ENCODE results near the gene ATXN2. TPM values are rescaled to one million over a fixed set of nuclear protein-coding genes. Genes with fewer than 3 reads are reported as not detected.

ATXN2 gene
- total and polyA plus RNA-seq, 2 of the 4 experiments (the other 2 are of a cell fraction): 12.4 to 66.5 TPM

DNA sequence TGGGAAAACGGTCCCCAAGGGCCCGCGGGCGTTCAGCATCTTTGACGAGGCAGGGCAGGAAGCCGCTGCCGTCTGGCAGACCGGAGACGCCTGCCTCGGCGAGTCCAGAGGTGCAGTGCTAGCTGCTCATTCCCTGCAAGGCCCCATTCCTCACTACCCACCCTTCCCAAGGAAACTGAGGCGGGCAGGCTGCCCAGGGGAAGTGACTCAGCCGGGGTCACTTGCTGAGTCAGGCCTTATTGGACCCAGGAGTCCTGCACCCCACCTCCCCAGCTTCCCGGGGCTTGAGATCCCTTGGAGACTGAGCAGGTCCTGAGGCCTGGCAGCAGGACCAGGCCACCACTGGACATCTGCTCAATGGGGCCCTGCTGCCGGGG lies 189.7 kb downstream of the ATXN2 start:
- 49% methylated on average over 6 of the region's 15 CpGs; no CpG with 5 or more reads in 1 of the 2 experiments for WGBS, 2 experiments (ENCODE audit: extremely low coverage in 2 of 2, insufficient read length in 1 of 2)
- peak overlapping the region; percentile 88 for H2AK9ac ChIP-seq (replicated peaks; ENCODE audit: low read depth, low read length, poor library complexity)
- H3K4ac ChIP-seq (ENCODE audit: low read depth, low read length): peak overlapping the region; percentile 73
- no peak overlapping the region for H3K9ac ChIP-seq (ENCODE audit: low read depth, low read length)
- ATAC-seq (ENCODE audit: low read depth): no peak
- H3K23ac ChIP-seq (ENCODE audit: low read depth, low read length): 0 out of 2 replicates have a peak overlapping the region, but pooled peaks have one; percentile 70
- peak overlapping the region; percentile 46; the same call in 1 of the 2 replicates for H4K5ac ChIP-seq (ENCODE audit: low read depth, low read length)
- no peak overlapping the region; the same call in 1 of the 2 replicates for H2BK20ac ChIP-seq (ENCODE audit: low read depth, low read length)
- H4K91ac ChIP-seq (ENCODE audit: insufficient read depth, low read depth, low read length): peak overlapping the region; percentile 62
- H2AFZ ChIP-seq (replicated peaks; ENCODE audit: low read length, poor library complexity): peak overlapping the region; percentile 39
- peaks cover 41% of the 10 kb centered on the region for H4K20me1 ChIP-seq (ENCODE audit: insufficient read depth, low read length)
- in situ Hi-C loops (cut with MboI; ENCODE audit: low sequenced_read_pairs): no loop called here
- H3K56ac ChIP-seq (ENCODE audit: extremely low read depth, insufficient read depth, low read length): no peak overlapping the region
- H3K79me1 ChIP-seq (ENCODE audit: low read depth in 1 of 2, low read length in 2 of 2): peaks cover 12 to 77% of the 10 kb centered on the region in 2 experiments; a peak in 3 of 4 replicates
- H3K4me3 ChIP-seq (ENCODE audit: insufficient read depth, low read depth, low read length): no peak overlapping the region
- H3K27ac ChIP-seq (ENCODE audit: insufficient read depth, low read length): peak overlapping the region; percentile 72
- peak overlapping the region; percentile 22; the same call in 1 of the 2 replicates for H3K4me2 ChIP-seq (ENCODE audit: low read depth, low read length)
- H3K14ac ChIP-seq (replicated peaks; ENCODE audit: low read depth, low read length): peak overlapping the region; percentile 34
- no peaks in the 10 kb centered on the region for H3K27me3 ChIP-seq (ENCODE audit: control insufficient read depth, insufficient read depth, low read length)
- peak overlapping the region; percentile 84; the same call in 2 of the 3 replicates for H2BK15ac ChIP-seq (ENCODE audit: low read depth, low read length)
- 0 out of 2 replicates have a peak, but pooled peaks have one; percentile 26 for TF ChIP-seq NFE2L2 (IDR thresholded peaks at IDR 0.05; ENCODE audit: low read depth, low read length)
- peak; percentile 56; the same call in 1 of the 2 replicates for TF ChIP-seq MAFK (IDR thresholded peaks at IDR 0.05; ENCODE audit: low read depth, low read length)
- no peak for TF ChIP-seq MAZ (IDR thresholded peaks at IDR 0.05; ENCODE audit: borderline replicate concordance, low read depth, low read length)
- peak overlapping the region; percentile 90; the same call in 1 of the 2 replicates for H2BK120ac ChIP-seq (ENCODE audit: low read depth, low read length)
- peak overlapping the region; percentile 6; the same call in 1 of the 2 replicates for H3K18ac ChIP-seq (ENCODE audit: low read depth, low read length)
- H2AK5ac ChIP-seq (ENCODE audit: low read depth, low read length): peak overlapping the region; percentile 85
- no peak for DNase-seq
- ChIA-PET POLR2A (ENCODE audit: unreplicated experiment) (no interaction called here), CTCF (interaction anchor here (0.7 to 4.1 kb wide), 2 partner anchors 12 to 807 kb away, joined by 3 to 21 read pairs; no protein-coding TSS in a partner anchor)
- H4K8ac ChIP-seq (ENCODE audit: low read depth in 2 of 2, low read length in 2 of 2): peak overlapping the region; percentile 67 to 74
- H3K36me3 ChIP-seq (ENCODE audit: control insufficient read depth, insufficient read depth, low read length): no peaks in the 10 kb centered on the region; the same call in 1 of the 2 replicates
- dilution Hi-C loops (cut with HindIII; ENCODE audit: low sequenced_read_pairs, unreplicated experiment): no loop called here
- BruUV-seq (replicated peaks): no TSS peak
- intact Hi-C loops (cut with micrococcal nuclease): no loop called here
- no peaks in the 10 kb centered on the region for H3K9me3 ChIP-seq (ENCODE audit: control insufficient read depth, insufficient read depth, low read length)
- peak overlapping the region; percentile 84 for H2BK5ac ChIP-seq (ENCODE audit: low read depth, low read length, poor library complexity, severe bottlenecking)
- H3K4me1 ChIP-seq (ENCODE audit: control insufficient read depth, insufficient read depth, low read length): peaks cover 42% of the 10 kb centered on the region
- peaks cover 24% of the 10 kb centered on the region for H3K9me1 ChIP-seq (ENCODE audit: insufficient read depth, low read length)
